Uterus (tissue), 4 donors: Measurements from ENCODE around the gene KPNA5. TPM values are rescaled to one million over a fixed set of nuclear protein-coding genes. Genes with fewer than 3 reads are reported as not detected.
A peak's percentile ranks its signal among the peaks of the same experiment; 100 is the strongest.

Experiments
- DNase-seq, 2 donors: peaks; one replicate each; pipeline ENCODE4 v3.0.0-alpha.2; 2019 to 2020
- H3K27ac ChIP-seq, 2 donors: fragments of 200-600 bp; sonication (generic); 1 replicate in 1 of 2; 2 replicates in 1 of 2; pipeline ENCODE4 v1.5.1; 2016 to 2018
- H3K27me3 ChIP-seq, 2 donors: fragments of 200-600 bp; sonication (generic); one replicate each; pipeline ENCODE4 v1.5.1; 2018 to 2019; ENCODE audit warnings: control low read depth in 1 of 2
- H3K36me3 ChIP-seq, 2 donors: fragments of 200-600 bp; sonication (generic); one replicate each; pipeline ENCODE4 v1.5.1; 2019; ENCODE audit warnings: control low read depth in 1 of 2
- H3K4me1 ChIP-seq, 2 donors: fragments of 200-600 bp; sonication (generic); one replicate each; pipeline ENCODE4 v1.5.1; 2018 to 2019; ENCODE audit warnings: control low read depth in 1 of 2
- H3K4me3 ChIP-seq, 2 donors: fragments of 200-600 bp; sonication (generic); 1 replicate in 1 of 2; 2 replicates in 1 of 2; pipeline ENCODE4 v1.5.1; 2018 to 2019; ENCODE audit warnings: mild to moderate bottlenecking in 1 of 2
- H3K9me3 ChIP-seq, 2 donors: fragments of 200-600 bp; sonication (generic); one replicate each; pipeline ENCODE4 v1.5.1; 2019; ENCODE audit warnings: control low read depth in 1 of 2
- POLR2A ChIP-seq, 2 donors: fragments of 450-650 bp; IDR thresholded peaks; one replicate each; pipeline ENCODE4 v1.6.1; 2016; ENCODE audit warnings: antibody characterized with exemption in 2 of 2, mild to moderate bottlenecking in 1 of 2, moderate library complexity in 1 of 2
- intact Hi-C: fragments of 100-400 bp; cut with DNase I; formaldehyde crosslinking; loops from one replicate; pipeline ENCODE4 v1.15.1; 2023; ENCODE audit warnings: low total_unique reads
- total RNA-seq, 4 donors: library from RNA; depleted of rRNA in 3 of 4; stranded (reverse); fragments of >200 nt in 3 of 4; gene quantifications; one replicate each; pipeline versions ENCODE4 v1.1.0 to v1.2.4, GENCODE V29; 2014 to 2023
- TF ChIP-seq, protein P1 (sequence below), 4 experiments: fragments of 200-600 bp in 2 of 4; fragments of 450-650 bp in 2 of 4; sonication (generic) in 2 of 4; IDR thresholded peaks; one replicate each; pipeline ENCODE4 v1.5.1; 2016 to 2019; ENCODE audit warnings: antibody characterized with exemption in 4 of 4, mild to moderate bottlenecking in 2 of 4, moderate library complexity in 1 of 4
- donor health status: DM: yes; HTN: yes; CAD: no.

KPNA5 gene
- total RNA-seq = 10 to 100 TPM in 2 of 4 donors, 1 to 10 TPM in 2; 5.6 to 48.3 (median 27.7) TPM

DNA sequence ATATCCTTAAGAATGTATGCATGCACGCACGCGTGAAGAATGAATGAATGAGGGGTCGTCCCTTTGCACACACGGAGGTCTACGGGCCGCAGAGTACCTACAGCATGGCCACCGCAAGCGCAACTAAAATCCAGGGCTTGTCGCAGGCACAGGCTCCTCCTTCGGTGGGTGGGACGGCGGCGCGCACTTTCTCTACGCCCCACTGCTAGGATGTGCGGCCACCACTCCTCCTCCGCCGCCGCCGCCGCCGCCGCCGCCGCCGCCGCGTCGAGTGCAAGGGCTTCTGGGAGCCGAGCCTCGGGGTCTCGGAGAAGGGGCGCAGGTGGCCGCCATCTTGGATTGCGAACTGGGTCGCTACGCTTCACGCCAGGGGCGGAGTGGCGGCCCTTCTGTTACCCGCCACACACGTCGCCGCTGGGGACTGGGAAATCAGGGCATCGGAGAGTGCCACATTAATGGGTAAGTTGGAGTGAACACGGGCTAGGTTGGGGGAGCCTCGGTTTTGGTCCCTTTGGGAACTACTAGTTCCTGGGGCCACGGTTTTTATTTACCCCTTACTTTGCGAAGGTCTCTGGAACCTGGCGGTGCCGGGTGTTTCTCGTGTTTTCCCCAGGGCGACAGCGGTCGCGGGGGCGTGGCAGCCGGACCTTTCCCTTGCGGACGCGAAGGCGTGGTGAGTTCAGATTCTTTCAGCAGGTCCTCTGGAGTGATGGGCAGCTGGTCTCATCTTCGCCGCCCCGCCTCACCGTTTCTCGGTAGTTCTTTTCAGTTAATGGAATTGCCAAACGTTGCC is at the start of gene KPNA5:
TSS of gene KPNA5 (plus strand) at position 332 of the 793 bp plus-strand sequence. CDS start at position 456, 124 bp downstream.
- Histone ChIP-seq H3K27ac (peak within 1 kb of the TSS; percentile 84 to 86), H3K9me3 (no peaks in the 10 kb centered on the region), H3K36me3 (no peaks in the 10 kb centered on the region), H3K27me3 (no peaks in the 10 kb centered on the region), H3K4me1 (peaks cover 0 to 4% of the 10 kb centered on the region in 2 donors), H3K4me3 (peak within 1 kb of the TSS; percentile 61 to 74)
- intact Hi-C loops = no loop called here
- DNase-seq = peak; percentile 86 to 88
- TF ChIP-seq, protein P1, sequence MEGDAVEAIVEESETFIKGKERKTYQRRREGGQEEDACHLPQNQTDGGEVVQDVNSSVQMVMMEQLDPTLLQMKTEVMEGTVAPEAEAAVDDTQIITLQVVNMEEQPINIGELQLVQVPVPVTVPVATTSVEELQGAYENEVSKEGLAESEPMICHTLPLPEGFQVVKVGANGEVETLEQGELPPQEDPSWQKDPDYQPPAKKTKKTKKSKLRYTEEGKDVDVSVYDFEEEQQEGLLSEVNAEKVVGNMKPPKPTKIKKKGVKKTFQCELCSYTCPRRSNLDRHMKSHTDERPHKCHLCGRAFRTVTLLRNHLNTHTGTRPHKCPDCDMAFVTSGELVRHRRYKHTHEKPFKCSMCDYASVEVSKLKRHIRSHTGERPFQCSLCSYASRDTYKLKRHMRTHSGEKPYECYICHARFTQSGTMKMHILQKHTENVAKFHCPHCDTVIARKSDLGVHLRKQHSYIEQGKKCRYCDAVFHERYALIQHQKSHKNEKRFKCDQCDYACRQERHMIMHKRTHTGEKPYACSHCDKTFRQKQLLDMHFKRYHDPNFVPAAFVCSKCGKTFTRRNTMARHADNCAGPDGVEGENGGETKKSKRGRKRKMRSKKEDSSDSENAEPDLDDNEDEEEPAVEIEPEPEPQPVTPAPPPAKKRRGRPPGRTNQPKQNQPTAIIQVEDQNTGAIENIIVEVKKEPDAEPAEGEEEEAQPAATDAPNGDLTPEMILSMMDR (IDR thresholded peaks at IDR 0.05) = no peak
- TF ChIP-seq POLR2A (IDR thresholded peaks at IDR 0.05) = peak; percentile 72 to 74

DNA sequence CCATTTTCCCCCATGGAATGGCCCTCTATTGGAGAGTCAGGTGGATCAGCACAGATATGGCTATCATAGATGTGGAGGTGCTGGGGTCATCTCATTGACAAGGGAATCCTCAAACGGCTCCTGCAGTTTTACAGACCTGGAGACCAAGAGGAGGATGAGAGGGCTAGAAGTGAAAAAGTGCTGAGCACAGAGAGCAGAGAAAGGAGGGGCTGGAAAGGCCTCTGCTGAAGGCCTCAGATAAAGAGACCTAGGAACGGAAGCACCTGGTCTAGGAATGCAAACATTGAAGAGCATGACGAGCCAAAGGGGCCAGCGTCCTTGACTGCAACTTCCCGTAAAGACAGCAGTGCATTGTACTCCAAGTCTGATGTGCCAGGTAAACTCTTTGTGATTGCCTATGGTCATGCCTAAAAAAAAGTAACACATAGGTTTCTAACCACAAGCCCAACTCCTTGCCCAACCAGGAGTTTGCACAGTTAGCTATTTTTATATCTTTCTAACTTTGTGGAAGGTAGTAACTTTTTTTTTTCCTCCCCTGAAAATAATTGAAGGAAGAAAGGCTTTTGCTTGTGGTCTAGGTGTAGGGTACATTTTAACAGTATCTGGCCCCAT is 49.5 kb upstream of the KPNA5 start:
- Histone ChIP-seq H3K9me3 (no peaks in the 10 kb centered on the region), H3K4me1 (no peaks in the 10 kb centered on the region), H3K27me3 (no peaks in the 10 kb centered on the region), H3K36me3 (no peaks in the 10 kb centered on the region), H3K4me3 (no peak overlapping the region), H3K27ac (no peak overlapping the region)
- DNase-seq = no peak
- TF ChIP-seq, protein P1 (IDR thresholded peaks at IDR 0.05) = no peak
- no peak for TF ChIP-seq POLR2A (IDR thresholded peaks at IDR 0.05)
- intact Hi-C loops = no loop called here

DNA sequence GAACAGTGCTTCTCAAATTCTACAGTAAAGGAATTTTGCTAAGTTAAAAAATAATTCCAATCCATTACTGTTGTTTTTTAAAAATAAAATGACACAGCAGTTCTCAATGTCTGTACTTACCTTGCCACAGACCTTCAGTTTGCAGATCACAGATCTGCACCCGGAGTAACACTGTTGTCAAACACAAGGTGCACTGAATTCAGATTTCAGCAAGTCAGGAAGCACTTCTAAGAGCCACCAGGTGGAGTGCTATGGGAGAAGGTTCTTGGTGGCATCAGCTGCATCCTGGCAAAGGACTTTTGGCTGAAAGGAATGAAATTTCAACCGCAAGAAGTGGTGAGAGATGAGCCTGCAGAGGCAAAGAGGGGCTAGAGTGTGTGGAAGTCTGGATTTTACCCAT is 47.3 kb upstream of the KPNA5 start:
- Histone ChIP-seq H3K4me1 (no peaks in the 10 kb centered on the region), H3K27me3 (no peaks in the 10 kb centered on the region), H3K4me3 (no peak overlapping the region), H3K27ac (no peak overlapping the region), H3K9me3 (no peaks in the 10 kb centered on the region), H3K36me3 (no peaks in the 10 kb centered on the region)
- no peak for TF ChIP-seq POLR2A (IDR thresholded peaks at IDR 0.05)
- TF ChIP-seq, protein P1 (IDR thresholded peaks at IDR 0.05) = no peak
- DNase-seq = no peak
- intact Hi-C loops = no loop called here

DNA sequence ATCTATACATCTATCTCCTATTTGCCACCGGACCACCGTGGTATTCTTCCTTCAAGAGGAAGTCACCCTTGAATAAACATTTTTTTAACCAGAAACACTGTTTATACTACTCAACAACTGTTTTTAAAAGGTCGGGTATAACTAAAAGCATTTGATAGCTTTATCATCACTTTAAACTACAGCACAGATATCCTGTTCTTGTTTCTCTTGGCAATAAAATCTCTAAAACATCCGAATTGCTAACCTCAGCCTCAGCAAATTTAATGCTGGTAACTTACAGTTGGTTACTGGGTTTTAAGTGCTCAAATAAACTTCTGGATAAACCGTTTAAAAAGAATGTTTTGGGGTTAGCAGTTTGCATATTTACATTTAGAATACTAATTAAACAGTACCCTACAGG is 32.9 kb upstream of the KPNA5 start:
- Histone ChIP-seq H3K4me3 (no peak overlapping the region), H3K4me1 (no peaks in the 10 kb centered on the region), H3K27ac (no peak overlapping the region), H3K9me3 (no peaks in the 10 kb centered on the region), H3K36me3 (no peaks in the 10 kb centered on the region), H3K27me3 (no peaks in the 10 kb centered on the region)
- DNase-seq = no peak
- intact Hi-C loops = no loop called here
- TF ChIP-seq, protein P1 (IDR thresholded peaks at IDR 0.05) = no peak
- TF ChIP-seq POLR2A (IDR thresholded peaks at IDR 0.05) = no peak

DNA sequence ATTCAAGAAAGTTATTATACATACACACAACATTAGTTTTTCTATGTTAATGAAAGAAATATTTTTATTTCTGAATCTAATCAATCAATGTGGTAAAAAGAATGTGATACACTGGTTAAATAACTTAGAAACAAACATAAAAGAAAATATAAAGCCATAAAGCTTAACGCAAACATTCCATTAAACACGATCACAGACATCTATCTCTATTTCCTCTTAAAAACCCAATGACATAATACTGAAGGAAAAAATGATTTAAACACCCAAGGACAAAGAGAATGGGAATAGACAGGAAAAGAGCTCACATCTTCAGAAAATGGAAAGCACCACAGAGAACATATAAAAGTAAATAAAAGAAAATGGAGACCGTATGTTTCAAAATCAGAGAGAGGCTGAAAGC is 31.9 kb upstream of the KPNA5 start:
- no peaks in the 10 kb centered on the region for H3K4me1 ChIP-seq
- H3K36me3 ChIP-seq = no peaks in the 10 kb centered on the region
- H3K9me3 ChIP-seq = no peaks in the 10 kb centered on the region
- H3K27ac ChIP-seq = no peak overlapping the region
- no peak overlapping the region for H3K4me3 ChIP-seq
- no peak for DNase-seq
- intact Hi-C loops = no loop called here
- TF ChIP-seq, protein P1 (IDR thresholded peaks at IDR 0.05) = no peak
- no peak for TF ChIP-seq POLR2A (IDR thresholded peaks at IDR 0.05)
- no peaks in the 10 kb centered on the region for H3K27me3 ChIP-seq
